ENCODE data around the gene HOXA1.

HOXA1 gene

GRCh38 chr7:27116031-27116961, 20.5 kb upstream of the HOXA1 start:
- no peak for DNase-seq

- DNase-seq, result no peak
These were observed 19.6 kb upstream of the HOXA1 start for GRCh38 chr7:27115221-27116026.

DNA sequence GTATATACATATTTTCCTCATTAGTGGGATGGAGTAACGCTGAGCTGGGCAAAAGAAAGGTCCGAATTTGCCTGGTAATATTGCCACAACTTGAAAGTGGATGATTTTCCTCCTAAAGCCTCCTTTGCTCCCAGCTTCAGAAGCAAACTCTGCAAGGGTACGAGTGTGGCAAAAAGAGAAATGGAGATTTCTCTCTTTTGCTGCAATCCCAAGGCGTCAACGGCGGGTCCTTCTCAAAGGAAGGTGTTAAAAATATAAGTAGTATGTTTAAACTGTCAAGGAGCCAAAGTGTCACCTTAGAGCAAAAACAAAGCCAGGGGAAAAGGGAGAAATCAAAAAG, 19.1 kb upstream of the HOXA1 start:
- no peak for DNase-seq

- DNase-seq, result no peak
These were observed 18.4 kb upstream of the HOXA1 start for GRCh38 chr7:27113991-27114769.

DNA sequence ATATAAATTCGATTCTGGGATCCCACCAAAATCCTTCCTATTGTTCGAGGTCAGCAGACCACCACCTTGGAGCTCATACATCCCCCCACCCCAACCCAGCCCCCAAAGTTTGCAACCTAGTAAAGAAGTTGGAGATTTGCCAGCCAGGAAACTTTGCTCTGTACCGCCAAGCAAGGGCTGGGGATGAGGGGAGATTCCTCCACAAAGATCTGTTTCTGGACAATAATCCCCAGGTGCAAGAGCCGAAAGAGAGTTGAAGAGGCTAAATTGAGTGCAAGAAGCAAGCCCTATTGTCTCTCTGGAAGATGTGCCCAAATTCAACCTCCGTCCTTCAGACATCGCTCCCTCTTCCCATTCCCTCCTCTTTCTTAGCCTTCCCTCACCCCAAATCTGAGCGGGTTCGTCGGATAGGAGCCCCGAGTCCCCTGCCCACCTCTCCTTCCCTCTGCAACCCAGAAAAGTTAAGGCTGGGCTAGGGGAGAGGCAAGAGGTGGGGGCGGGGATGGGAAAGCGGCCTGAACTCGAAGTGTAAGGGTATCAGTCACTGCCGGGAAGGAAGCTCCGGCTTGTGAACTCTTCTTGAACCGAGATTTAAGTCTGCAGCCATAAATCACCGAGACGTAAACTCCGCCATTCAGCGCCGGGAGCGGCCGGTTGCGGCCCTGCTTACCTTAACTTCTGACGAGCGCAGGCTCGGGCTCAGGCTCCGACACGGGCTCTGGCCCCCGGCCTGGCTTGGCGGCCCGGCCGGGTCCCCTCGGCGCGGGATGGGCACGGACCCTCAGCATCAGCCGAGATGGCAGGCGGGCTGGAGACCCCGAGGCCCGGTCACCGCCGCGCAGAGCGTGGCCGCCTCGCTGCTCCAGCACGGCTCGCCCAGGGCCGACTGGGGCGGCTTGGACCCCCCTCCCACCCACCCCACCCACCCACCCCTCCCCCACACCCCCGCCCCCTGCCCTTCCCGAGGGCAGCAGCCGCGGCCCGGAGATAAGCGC, 17.5 kb upstream of the HOXA1 start:
- no peak for DNase-seq

- no peak for DNase-seq
These were observed 16.6 kb upstream of the HOXA1 start for GRCh38 chr7:27112361-27112760.

GRCh38 chr7:27111751-27112277, 16.0 kb upstream of the HOXA1 start:
- no peak for DNase-seq

DNA sequence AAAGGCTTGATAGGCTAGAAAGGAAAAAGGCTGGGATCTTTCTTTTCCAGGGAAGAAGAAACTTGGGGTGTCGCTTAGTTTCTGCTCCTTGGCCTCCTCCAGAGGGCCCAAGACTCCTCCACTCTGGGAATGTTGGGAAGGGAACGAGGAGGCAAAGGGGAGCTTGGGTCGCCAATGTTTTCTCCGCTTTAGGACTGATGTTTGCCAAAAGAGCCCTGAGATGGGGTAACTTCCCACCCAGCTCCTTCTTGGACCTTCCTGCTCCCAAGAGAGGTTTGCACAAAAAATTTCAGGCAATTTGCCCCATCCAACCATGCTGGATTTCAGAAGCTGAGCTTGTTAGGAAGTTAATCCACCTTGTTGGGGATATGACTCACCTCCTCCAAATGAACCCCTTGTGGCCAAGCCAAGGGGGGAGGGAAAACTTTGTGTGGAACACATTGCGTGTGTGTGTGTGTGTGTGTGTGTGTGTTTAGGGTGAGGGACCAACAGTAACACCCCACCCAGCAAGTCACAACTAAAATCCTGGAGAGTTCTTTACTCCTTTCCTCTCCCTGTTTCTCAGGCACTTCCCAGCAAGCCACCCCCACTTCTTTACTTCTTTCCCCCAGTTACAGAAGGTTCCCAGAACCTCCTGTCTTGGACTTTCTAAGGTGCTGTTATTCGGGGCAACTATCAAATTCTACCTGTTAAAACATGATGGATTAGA, 15.4 kb upstream of the HOXA1 start:
- DNase-seq, result no peak

DNA sequence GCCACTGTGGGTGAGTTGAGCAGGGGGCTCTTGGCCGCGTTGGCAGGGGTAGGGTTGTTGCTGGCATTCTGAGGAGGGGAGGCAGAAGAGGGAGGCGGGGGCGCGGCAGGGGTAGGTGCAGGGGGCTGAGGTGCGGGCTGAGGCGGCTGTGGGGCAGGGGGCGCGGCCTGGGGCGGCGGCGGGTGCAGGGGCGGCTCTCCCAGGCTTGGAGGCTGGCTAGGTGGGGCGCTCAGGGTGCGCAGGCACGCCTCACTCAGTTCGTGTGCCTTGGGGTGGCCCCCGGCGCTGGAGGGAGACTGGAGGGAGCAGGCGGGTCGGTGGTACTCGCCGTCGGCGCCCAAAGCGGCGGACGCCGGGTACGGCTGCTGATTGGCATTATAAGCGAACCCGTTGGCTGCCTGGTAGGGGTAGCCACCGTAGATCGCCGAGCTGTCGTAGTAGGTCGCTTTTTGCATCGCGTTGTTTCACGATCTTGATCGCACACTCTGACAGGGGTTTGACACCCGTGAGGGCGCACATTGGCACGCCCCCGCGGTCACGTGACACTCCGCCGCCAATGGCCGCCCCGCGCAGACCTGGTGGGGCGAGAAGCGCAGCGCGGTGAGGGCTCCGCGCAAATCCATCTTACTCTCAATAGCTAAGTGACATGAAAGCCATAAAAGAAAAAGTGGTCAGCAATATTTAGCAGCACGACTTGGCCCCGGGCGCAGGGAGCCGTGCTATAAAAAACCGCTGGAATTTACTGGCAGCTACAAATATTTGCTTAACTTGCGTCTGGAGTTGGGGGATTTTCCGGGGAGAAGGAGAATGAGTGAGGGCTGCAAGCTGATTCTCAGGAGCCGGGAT, 14.6 kb upstream of the HOXA1 start:
- no peak for DNase-seq

DNA sequence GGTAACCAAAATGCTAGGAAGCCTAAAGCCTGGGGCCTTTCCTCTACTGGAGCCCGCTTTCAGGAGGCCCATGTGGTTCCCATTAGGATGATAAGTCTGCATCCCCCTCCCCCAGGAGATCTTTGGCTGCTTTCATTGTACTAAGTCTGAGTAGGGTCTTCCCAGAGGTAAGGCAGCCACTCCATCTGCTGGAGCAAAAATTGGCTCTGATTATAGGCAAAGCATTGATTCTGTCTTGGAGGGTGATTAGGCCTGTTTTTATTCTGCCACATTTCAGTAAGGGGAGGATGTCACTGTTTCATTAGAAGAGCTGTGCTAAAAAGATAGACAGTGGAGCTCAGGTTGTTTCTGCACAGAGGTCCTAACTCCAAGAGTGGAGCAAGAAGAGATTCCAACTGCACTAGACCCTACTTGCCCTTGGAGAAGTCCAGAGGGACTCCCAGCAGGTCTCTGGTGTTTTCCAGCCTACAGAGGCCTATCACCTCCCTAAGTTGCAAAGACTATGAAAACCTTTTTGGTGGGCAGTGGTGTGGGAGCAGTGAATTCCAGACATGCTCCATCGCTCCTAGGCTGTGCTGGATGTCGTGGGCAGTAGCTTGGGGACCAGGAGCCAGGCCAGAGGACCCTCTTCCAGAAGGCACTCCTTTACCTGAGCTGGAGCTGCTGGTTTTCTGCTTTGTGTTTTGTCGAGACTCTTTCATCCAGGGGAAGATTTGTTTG, 13.8 kb upstream of the HOXA1 start:
- no peak for DNase-seq

DNA sequence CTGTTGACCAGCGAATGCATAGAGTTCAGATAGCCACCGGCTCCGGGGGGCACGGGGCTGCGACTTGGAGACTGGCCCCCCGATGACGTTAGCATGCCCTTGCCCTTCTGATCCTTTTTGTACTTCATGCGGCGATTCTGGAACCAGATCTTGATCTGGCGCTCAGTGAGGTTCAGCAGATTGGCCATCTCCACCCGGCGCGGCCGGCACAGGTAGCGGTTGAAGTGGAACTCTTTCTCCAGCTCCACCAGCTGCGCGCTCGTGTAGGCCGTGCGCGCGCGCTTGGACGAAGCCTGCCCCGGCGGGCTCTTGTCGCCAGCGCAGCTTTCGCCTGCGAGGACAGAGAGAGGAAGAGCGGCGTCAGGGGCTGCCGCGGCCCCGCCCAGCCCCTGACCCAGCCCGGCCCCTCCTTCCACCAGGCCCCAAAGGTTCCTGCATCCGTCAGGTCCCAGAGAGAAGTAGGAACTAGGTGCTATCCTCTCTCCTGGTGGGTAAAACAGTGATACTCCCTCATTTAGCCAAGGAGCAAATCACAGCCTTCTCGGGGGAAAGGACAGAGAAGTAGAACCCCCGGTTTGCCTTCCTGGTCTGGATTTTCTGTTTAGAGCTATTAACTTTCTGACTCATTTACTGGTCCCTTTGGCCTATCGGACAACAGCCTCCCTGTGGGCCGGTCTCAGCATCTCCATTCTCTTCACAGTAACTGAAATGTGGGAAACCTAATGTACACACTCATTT, 12.8 kb upstream of the HOXA1 start:
- no peak for DNase-seq

GRCh38 chr7:27107391-27108381, 11.9 kb upstream of the HOXA1 start:
- no peak for DNase-seq

- DNase-seq, result no peak
These were observed 11.1 kb upstream of the HOXA1 start for GRCh38 chr7:27106901-27107240.

DNA sequence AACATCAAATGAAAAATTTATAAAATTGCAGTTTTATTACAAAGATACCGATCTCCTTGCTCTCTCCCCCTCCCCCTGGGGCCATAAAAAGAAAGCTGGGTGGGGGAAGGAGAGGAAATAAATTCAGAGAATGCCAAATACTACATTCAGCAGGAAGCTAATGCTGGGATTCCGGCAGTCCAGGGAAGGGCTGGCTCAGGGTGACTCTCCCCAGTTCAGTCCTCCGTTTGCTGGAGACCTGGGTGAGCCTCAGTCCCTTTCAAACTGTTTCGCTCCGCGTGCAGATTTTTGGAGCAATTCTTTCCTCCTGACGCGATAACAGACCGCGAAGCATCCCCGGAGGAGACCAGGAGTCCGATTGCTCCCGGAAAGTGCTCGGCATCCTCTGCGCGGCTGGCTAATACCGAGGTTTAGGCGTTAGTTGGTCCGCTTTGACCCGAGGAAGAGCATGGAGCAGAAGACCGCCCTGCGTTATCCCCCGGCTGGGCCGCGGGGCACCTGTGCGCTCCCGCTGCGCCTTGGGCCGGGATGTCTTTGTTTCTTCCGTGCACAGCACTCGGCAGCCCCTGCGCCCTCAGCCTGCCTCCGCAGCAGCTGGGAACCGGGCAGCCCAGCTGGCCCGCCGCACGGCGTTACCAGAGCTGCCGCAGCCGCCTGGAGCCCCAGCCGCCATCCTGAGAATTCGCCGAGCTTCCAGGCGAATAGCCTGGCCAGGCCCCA, 10.5 kb upstream of the HOXA1 start:
- DNase-seq, result no peak

- DNase-seq, result no peak
These were observed 9.7 kb upstream of the HOXA1 start for GRCh38 chr7:27105301-27106031.

Measured in GDM1 (cell line).